Measurements from ENCODE around the gene DAPK1.

DNA sequence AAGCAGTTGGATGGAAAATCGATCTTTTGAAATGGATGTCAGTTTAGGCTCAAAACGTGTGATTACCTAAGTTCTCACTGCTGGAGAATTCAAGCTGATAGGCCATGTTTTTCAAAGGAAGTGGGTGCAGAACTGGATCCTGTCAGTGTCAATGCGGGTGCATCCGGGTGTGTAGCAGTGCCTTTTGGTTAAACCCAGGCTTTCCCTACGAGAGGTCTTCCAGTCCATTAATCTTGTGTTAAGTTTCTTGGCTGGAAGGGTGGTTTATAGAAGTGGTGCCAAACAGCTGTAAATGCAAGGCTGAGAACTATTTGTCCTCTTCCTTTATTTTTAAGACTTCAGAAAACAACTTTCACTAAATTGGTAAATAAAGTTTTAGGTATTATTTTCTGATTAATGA is 71.9 kb downstream of the DAPK1 start:
- no peak for TF ChIP-seq GATA1 (IDR thresholded peaks at IDR 0.05; ENCODE audit: low read depth, low read length)
- TF ChIP-seq POLR2A (IDR thresholded peaks at IDR 0.05; ENCODE audit: low read length): no peak

Measured in erythroblast (primary cell).